ENCODE results near the gene FAM118A. TPM values are rescaled to one million over a fixed set of nuclear protein-coding genes. Genes with fewer than 3 reads are reported as not detected.

Gene FAM118A
- total and polyA plus RNA-seq, 2 of the 8 experiments (the other 6 are each of a cell fraction or from before 2014, with no cell fraction given) = 8.5 to 18.6 TPM

DNA sequence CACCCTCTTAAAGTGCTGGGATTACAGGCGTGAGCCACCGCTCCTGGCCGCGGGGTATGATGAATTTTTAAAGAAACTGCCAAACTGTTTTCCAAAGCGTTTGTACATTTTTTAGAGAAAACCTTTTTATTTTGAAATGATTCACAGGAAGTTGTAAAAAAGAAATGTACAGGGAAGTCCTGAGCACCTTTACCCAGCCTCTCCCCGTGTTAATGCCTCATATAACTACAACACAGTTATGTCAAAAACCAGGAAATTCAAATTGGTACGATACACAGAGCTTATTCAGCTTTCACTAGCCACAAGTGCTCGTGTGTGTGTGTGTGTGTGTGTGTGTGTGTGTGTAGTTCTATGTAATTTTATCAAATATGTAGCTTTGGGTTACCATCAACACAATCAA, 7.0 kb upstream of the FAM118A start (continued):
- TF ChIP-seq CBX8 (IDR thresholded peaks at IDR 0.05; ENCODE audit: borderline replicate concordance, low read depth, low read length) (no peak), EZH2 (IDR thresholded peaks at IDR 0.05; ENCODE audit: low read depth, low read length, severe bottlenecking) (no peak), CTBP2 (IDR thresholded peaks at IDR 0.05; ENCODE audit: borderline replicate concordance, insufficient read depth, insufficient read length, low read length) (no peak)
